SK-N-SH (cell line): ENCODE data around the gene BTBD16.

Source experiments
- CHD2 ChIP-seq: fragments of 150-350 bp; IDR thresholded peaks from 2 replicates; pipeline ENCODE4 v1.6.1; 2018; ENCODE audit warnings: low read length; ENCODE audit not compliant: partially characterized antibody
- CTCF ChIP-seq: fragments of 200-600 bp; sonication (generic); IDR thresholded peaks from 2 replicates; pipeline ENCODE4 v1.6.1; 2017; ENCODE audit warnings: antibody characterized with exemption, mild to moderate bottlenecking, moderate library complexity
- EP300 ChIP-seq, 2 experiments: IDR thresholded peaks; 2 replicates each; pipeline versions ENCODE4 v1.4.0 to v1.6.1; 2012; ENCODE audit warnings: borderline replicate concordance in 1 of 2, low read depth in 1 of 2, low read length in 1 of 2
- MXI1 ChIP-seq: IDR thresholded peaks from 2 replicates; pipeline ENCODE4 v1.6.1; 2012; ENCODE audit warnings: mild to moderate bottlenecking, low read depth, low read length, improper control_type of control experiment
- NRF1 ChIP-seq: IDR thresholded peaks from 2 replicates; pipeline ENCODE4 v1.6.1; 2012; ENCODE audit warnings: low read depth, mild to moderate bottlenecking, low read length
- POLR2AphosphoS5 ChIP-seq: IDR thresholded peaks from 2 replicates; pipeline ENCODE4 v1.6.1; 2012; ENCODE audit warnings: low read depth, low read length
- RAD21 ChIP-seq: IDR thresholded peaks from 2 replicates; pipeline ENCODE4 v1.6.1; 2012; ENCODE audit warnings: mild to moderate bottlenecking, low read length
- REST ChIP-seq: IDR thresholded peaks from 2 replicates; pipeline ENCODE4 v1.6.1; 2012; ENCODE audit warnings: mild to moderate bottlenecking, low read depth, low read length, moderate library complexity
- RFX5 ChIP-seq: IDR thresholded peaks from 2 replicates; pipeline ENCODE4 v1.6.1; 2012; ENCODE audit warnings: mild to moderate bottlenecking, improper control_type of control experiment, low read length
- TAF1 ChIP-seq: IDR thresholded peaks from 2 replicates; pipeline ENCODE4 v1.6.1; 2012; ENCODE audit warnings: low read depth, mild to moderate bottlenecking, low read length, moderate library complexity, borderline replicate concordance

GRCh38 chr10:122264436-122264835, 6.7 kb upstream of the BTBD16 start:
- TF ChIP-seq REST (no peak), POLR2AphosphoS5 (no peak), TAF1 (no peak), RFX5 (no peak), CHD2 (no peak), NRF1 (no peak), CTCF (no peak), RAD21 (no peak), EP300 (IDR thresholded peaks at IDR 0.05; ENCODE audit: borderline replicate concordance in 1 of 2, low read depth in 1 of 2, low read length in 1 of 2) (no peak), MXI1 (no peak)
